ENCODE results near the gene MEF2A.

The MEF2A gene

DNA sequence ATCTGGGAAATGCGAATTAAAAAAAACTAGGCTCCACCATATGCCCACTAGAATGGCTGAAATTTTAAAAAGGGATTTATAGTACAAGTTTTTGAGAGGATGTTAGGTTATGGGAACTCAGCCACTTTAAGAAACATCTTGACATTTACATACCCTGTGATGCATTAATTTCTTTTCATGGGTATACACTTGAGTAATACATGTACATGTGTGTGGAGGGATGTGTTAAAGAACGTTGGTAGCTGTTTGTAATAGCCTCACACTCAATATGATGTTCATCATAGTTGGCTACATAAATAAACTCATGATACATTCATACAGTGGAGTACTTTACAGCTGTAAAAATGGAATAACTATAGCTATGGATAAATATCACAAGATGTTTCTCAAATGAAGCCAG, 40.9 kb downstream of the MEF2A start:
- no peak for DNase-seq (ENCODE audit: low spot score)

DNA sequence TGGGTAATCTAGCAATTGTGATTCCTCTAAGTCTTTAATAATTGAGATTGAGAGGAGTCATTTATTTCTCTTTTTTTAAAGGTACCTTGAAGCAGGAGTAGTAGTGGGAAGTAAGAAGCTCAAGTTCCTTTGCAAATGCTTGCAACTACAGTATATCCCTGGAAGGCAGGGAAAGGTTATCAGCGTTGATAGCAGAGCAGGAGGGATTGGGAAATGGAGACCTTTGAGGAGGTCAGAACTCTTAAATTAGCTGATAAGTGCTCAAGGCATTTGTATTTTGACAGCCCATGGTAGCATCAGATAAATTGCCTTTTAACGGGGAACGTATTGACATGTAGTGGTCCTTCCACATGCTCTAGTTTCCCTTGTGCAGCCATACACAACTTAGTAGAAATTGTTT, 47.7 kb downstream of the MEF2A start:
- DNase-seq (ENCODE audit: low spot score), result no peak

DNA sequence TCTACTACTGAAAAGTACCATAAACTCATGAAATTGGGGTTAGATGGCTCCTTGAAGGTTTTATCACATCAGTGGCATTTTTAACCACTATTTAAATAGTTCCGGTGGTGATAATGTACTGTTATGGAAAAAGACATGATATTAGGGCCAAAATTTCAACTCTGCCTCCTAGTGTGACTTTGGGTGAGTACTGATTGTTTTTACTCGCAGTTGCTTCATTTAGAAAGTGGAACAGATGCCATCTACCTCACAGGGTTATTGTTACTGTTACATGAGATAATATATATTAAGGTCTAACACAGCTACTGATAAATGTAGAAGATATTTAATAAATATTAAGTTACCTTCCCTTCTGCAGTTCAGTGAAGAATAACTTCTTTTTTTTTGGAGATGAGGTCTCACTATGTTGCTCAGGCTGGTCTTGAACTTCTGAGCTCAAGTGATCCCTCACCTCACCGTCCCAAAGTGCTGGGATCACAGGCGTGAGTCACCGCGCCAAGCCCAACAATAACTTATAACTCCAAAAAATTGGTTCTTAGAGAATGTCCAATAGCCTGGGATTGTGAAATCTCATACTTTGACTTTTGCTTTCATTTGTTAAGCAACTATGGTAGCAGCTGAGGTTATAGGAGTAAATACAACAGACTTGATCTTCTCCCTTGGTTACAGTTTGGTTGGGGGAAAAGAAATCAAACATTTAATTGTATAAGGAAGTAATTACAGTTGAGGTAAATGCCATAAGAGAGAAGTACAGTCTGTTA, 48.3 kb downstream of the MEF2A start:
- DNase-seq (ENCODE audit: low spot score), result no peak

DNA sequence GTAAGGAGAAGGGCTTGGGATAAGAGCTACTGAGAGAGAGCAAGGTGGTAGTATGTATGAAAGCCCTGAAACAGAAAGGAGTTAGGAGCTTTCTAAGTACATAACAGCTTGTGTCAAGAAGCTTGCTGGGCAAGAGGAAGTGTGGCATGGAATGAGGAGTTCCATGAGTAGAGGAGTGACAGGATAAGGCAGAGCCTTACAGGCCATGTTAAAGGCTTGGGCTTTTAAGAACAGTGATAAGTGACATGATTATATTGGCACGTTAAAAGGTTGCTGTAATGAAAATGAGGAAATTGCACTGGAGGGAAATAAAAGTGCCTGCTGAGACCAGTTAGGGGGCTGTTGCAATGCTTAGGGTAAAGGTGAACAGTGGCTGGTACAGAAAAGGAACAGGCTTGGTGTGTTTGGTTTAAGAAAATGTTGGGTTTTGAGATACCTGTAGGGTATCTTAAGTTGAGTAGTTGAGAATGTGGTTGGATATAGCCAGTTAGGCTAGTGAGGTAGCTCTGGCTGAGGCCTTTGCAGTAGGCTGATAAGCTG, 49.0 kb downstream of the MEF2A start:
- no peak for DNase-seq (ENCODE audit: low spot score)

DNA sequence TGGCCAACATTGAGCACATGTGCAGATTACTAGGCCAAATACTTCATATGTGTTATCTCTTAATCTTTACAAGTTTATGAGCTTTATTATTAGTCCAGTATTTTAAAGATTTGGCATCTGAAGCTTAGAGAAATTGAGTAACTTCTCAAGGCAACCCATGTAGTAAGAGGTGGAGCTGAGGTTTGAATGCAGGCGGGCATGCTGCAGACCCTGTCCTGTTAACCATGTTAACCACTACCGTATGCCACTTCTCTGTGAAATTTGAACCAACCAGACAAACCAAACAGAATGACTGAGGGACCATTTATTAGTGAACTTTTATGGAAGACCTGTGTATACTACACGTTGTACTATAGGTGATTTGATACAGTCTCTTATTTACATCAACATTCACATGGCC, 49.7 kb downstream of the MEF2A start:
- no peak for DNase-seq (ENCODE audit: low spot score)

DNA sequence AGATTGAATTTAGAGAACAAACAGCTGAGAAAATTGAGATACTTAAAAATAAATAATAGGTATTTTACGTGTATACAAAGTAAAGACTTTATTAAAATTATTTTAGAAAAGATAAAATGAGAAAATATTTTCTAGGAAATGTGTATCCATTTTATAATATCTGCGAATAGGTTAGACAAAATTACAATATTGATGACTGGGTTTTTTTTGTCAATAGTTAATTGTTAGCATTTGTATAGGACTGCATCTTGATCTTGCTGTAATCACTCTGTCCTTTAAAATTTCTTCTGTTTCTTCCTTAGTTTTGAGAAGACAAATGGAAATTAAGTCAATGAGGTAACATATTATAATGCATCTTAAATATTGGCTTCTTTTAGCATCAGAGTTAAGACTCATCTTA, 50.3 kb downstream of the MEF2A start:
- no peak for DNase-seq (ENCODE audit: low spot score)

DNA sequence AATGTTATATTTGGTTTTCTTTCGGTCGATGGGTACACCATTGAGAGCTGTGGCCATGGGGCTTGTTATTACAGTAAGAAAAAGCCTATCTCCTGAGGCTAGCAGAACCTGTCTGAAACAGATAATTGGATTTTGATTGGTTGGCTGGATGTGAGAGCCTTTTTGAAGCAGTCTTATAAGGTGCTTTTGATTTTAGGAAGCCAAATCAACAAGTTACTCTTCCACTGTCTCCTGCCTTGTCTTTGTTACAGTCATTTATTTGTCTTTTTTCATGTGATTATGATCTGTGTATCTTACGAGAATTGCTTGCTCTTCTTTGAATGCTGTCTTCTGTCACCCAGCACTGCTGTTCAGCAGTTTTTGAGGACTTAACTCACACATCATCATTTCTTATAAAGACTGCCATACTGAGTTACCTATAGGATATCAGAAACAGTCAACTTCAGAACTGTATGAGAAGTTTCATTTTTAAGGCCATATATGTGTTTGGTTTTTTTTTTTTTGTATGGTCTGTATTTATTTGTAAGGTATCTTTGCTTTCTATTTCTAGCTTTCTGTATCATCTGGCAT, 51.1 kb downstream of the MEF2A start:
- DNase-seq (ENCODE audit: low spot score), result no peak

DNA sequence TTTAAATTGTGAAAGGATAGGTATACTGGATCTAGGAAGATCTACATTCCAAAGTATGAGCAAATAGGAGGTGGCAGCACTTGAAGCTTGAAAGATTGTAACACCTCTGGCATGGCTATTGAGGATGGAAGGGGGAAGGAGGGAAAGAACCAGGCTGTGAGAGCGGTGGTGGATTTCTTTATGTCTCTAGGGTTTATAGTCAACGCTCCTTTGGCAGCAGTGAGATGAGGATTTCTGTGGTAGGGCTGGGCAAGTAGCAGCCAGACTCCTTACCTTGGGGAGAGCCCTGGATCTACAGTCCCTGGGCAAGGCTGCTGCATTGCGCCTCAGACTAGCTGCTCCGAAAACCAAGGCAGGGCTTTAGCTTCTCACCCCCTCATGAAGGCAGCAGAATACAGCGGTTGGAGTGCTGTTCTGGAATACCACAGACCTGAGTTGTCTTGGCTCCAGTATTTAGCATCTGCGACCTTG, 53.2 kb downstream of the MEF2A start:
- DNase-seq (ENCODE audit: low spot score), result no peak

DNA sequence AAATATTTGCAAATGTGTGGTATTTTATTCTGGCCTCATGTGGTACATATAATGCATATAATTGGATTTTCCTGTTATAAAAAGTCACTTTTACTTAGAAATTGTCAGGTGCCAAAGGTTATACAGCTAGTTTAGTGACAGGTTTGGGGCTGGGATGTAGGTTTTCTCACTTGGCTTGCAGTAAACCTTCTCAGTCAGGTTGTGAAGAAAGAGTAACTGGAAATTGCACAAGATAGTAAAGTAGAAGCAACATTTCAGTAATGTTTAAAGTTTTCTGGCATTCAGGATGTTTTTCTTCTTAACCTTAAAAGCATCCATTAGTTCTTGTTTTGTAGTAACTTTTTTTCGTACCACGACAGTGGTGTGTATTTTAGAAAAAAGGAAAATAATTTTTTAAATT, 53.9 kb downstream of the MEF2A start:
- no peak for DNase-seq (ENCODE audit: low spot score)

DNA sequence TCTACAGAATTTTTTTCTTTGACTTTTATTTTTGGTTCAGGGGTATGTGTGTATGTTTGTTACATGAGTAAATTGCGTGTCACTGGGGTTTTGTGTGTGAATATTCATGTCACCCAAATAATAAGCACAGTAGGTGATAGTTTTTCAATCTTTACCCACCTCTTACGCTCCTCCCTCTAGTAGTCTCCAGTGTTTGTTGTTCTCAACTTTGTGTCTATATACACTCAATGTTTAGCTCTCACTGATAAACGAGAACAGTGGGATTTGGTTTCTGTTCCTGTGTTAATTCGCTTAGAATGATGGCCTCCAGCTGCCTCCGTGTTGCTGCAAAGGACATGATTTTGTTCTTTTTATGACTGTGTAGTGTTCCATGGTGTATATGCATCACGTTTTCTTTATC, 54.4 kb downstream of the MEF2A start:
- no peak for DNase-seq (ENCODE audit: low spot score)

DNA sequence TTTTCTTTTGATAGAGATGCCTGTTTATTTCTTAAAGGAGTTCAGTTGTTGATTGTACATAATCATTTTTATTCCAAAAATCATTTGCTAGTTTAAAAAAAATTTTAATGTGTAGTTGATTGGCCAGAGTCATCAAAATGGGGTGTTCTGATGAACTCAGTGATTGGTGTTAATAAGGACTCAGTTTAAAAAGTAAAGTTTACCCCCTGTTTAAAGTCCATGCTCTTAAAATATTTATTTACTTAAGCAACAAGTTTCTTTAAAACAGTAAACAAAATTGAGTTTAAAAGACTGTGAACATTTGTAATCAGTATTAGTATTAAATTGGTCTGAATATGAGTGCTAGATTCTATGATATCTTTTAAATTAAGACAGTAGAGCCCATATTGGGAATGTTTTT, 56.0 kb downstream of the MEF2A start:
- no peak for DNase-seq (ENCODE audit: low spot score)

DNA sequence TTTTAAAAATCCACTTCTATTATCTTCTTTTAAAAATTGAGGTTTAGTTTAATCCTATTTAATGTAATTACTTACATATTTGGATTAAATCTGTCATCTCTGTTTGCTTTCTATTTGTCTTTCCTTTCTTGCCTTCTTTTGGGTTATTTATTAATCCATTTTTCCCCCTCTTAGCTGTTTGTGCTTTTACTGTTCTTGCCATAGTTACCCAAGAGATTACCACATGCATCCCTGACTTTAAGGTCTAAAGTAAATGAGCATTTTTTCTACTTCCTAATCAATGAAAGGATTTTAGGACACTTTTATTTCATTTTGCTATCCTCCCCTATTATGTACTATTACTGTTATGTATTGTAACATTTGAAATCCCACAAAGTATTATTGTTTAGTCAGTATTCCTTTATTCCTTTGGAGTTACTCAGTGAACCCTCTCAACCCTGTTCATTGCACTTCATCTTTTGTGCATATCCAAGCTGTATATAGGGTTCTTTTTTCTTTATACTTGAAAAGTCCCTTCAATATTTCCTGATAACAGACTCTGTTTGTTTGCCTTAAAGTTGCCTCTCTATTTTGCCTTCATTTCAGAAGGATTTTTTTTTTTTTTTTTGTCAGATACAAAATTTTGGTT, 62.7 kb downstream of the MEF2A start:
- DNase-seq (ENCODE audit: low spot score), result no peak

DNA sequence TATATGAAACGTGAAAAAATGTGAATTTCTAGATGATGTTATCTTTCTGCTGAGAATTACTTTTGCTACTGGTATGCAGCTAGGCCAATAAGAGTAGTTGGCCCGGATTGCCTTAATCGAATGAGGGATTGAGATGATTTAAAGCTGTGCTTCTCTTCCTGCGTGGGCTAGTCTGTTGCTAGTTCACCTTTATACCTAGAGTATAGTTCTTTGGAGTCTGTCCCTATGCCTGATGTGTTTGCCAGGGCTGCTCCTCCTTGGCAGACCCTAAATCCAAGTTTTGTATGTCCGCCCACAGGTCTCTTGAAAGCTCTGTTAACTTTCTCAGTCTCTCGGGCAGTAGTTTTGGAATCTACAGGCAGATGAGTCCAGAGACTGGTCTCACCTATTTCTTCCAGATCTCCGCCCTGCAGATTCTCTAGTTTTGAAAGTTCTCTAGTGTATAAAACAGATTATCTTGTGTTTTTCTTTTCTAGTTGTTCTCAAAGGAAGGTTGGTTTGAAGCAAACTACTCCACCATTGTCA, 64.9 kb downstream of the MEF2A start:
- no peak for DNase-seq (ENCODE audit: low spot score)

DNA sequence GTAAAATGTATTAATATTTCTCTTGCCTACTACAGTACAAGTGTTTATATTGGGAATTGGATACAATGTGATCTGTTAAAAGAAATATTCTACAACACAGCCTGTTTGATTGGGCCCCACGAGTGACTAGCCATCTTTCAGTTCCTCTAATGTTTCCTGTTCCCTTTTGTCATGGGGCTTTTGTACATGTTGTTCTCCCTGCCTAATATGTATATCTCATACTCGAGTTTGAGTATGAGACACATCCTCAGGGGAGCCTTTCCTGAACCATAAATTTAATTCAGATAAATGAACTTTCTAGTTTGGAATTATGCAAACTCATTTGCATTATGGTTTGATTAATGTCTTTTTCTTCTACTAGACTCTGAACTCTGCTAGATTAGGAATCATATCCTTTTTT, 65.5 kb downstream of the MEF2A start:
- DNase-seq (ENCODE audit: low spot score), result peak; percentile 80

DNA sequence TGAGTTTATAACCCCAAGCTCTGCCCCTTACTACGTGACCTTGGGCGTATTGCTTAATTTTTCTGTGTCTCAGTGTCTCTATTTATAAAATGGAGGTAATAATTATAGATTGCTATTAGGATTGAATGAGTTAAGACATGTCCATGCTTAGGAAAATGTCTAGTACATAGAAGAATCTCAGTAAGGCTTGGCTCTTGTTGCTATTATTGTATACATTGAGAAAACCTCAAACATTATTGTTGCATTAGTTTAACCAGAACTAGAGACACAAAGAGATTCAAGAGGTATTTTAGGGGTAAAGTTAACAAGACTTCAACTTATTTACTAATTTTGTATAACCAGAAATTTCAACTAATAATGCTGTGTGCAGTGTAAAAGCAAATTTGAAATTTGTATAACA, 66.7 kb downstream of the MEF2A start:
- no peak for DNase-seq (ENCODE audit: low spot score)

DNA sequence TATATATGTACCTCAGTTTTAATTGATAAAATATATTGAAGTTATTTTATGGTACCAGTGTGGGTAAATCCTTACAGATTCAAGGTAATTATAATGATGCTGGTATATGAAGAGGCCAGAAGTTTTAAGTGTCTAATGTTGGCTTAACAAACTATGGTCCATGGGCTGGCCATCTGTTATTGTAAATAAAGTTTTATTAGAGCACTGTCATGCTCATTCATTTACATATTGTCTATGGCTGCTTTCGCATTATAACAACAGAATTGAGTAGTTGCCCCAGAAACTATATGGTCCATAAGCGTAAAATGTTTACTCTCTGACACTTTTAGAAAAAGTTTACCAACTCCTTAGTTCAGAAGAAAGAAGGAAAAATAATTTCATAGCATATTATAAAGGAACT, 67.9 kb downstream of the MEF2A start:
- DNase-seq (ENCODE audit: low spot score), result no peak

DNA sequence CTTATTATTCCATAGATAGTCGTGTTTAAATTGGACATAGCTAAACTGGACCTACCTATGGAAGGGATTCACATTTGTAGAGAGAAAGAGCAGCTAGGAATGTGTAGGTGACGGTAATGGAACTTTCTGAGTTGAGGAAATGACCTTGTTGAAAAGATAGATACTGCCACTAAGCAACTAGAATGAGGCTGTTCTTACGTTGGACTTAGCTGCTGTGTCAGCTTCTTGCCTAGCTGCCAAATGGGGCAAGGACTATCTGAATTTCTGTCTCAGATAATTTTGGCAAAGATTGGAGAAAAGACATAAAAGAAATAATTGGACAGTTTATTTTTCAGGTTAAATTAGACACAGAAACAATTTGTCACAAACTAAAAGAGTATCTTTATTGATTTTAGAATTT, 68.8 kb downstream of the MEF2A start:
- no peak for DNase-seq (ENCODE audit: low spot score)

DNA sequence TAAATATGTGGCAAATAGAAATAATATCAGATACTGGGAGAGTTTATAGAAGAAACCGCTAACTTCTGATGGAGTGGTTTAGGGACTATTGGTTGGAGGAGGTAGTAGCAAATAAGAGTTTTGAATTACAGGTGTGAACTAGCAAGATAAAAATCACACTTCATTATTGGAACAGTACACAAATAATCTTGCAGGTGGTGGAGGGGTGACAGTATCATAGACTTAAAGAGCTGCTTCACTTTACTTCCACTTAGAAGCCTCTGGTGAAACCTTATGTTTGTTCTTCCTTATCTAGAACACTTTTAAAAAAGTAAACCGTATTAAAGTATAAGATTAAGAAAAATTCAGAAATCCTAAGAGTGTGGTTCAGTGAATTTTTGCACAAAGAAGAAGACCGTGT, 69.4 kb downstream of the MEF2A start:
- no peak for DNase-seq (ENCODE audit: low spot score)

DNA sequence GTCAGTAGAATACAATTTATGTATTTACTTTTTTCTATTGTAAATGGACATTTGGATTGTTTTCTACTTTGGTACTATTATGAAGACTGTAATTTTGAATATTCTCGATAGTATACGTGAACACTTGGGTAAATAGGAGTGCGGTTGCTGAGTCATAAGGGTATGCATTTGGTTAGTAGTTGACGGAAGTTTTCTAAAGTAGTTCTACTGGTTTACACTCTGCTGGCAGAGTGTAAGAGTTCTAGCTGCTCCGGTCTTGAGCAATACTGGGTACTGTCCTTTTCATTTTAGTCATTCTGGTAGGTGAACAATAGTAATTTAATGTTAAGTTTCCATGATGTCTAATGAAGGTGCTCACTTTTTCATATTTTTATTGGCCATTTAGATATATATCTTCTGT, 70.0 kb downstream of the MEF2A start:
- DNase-seq (ENCODE audit: low spot score), result no peak

DNA sequence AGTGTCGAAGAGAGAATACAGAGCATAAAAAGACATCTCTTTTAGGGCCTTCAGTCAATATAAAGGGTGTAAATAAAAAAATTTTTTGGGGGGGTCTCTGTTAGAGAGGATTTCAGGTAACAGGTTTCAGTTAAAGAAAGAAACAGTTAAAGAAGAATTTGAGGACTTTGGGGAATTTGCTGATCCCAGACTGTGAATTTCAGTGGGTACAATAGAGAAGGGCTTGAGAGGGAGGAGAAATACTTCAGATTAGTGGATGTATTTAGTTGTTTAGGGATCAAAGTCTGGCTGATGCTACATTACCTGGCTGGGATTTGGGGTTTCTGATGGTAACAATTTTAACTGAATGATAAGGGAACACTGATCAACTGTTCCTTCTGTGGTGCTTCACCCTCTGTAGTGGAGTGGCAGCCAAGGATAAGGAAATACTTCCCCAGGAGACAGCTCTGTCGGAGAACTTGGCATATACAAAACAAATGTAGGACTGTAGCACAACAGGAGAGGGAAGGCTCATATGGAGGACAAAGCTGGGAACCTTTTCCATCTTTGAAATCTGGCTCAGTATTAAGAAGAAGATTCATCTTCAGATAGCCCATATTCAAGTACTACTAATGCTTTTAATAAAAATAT, 79.2 kb downstream of the MEF2A start:
- DNase-seq (ENCODE audit: low spot score), result no peak

DNA sequence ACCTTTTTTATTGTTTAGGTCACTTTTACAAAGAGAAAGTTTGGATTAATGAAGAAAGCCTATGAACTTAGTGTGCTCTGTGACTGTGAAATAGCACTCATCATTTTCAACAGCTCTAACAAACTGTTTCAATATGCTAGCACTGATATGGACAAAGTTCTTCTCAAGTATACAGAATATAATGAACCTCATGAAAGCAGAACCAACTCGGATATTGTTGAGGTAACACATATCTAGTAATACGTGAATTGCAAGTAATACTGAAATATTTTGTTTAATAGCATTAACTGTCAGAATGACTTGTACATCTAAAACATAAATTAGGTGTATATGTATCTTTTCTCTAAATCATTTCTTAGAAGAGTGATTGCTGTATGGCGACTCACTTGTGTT, 79.8 kb downstream of the MEF2A start:
- DNase-seq (ENCODE audit: low spot score), result no peak

DNA sequence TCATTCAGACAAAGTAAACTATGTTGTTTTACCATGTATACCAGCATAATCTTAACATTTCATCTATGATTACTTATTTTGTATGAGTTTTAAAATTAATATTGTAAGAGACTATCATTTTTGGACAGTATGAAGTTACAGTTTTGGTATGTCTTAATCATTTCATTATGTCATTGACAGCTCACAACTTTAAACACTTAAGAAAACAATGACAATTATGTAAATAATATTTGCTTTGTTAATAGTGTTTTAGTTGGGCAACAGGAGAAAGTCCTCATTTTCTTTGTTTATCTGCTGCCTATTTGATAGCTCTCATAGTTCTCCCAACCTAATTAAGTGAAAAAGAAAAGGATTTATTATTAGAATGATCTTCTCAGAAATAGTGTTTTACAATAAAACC, 80.2 kb downstream of the MEF2A start:
- DNase-seq (ENCODE audit: low spot score), result no peak

All from NAMALWA (cell line).